ENCODE measurements around the gene ZNF81.
"Not testable (repeated sequence)": the region's sequence is repeated elsewhere in the genome, so short reads cannot be mapped to it uniquely, and the experiment has no call there.

ZNF81 gene

GRCh38 chrX:47836164-47837072 lies at the start of gene ZNF81:
ZNF81 (plus strand) TSS chrX:47836902; CDS start chrX:47846268, 9,366 bp downstream.
- in situ Hi-C loops (cut with HindIII; ENCODE audit: low pct_ligation_motif_present, low pct_unique_long_range_greater_than_20kb, low sequenced_read_pairs) = no loop called here
- DNase-seq = peak; percentile 91

- in situ Hi-C loops (cut with HindIII; ENCODE audit: low pct_ligation_motif_present, low pct_unique_long_range_greater_than_20kb, low sequenced_read_pairs) = no loop called here
- no peak for DNase-seq
Observed at GRCh38 chrX:47796433-47796906, 40.2 kb upstream of the ZNF81 start.

GRCh38 chrX:47797084-47797483 lies 39.6 kb upstream of the ZNF81 start:
- DNase-seq = no peak
- in situ Hi-C loops (cut with HindIII; ENCODE audit: low pct_ligation_motif_present, low pct_unique_long_range_greater_than_20kb, low sequenced_read_pairs) = no loop called here

GRCh38 chrX:47798861-47799260 lies 37.8 kb upstream of the ZNF81 start:
- DNase-seq = no peak
- in situ Hi-C loops (cut with HindIII; ENCODE audit: low pct_ligation_motif_present, low pct_unique_long_range_greater_than_20kb, low sequenced_read_pairs) = no loop called here

- no peak for DNase-seq
Observed at GRCh38 chrX:47802589-47802988, 34.1 kb upstream of the ZNF81 start.

GRCh38 chrX:47803103-47803502 lies 33.6 kb upstream of the ZNF81 start:
- in situ Hi-C loops (cut with HindIII; ENCODE audit: low pct_ligation_motif_present, low pct_unique_long_range_greater_than_20kb, low sequenced_read_pairs); DNase-seq: not testable (repeated sequence)

More at GRCh38 chrX:47802589-47802988, 34.1 kb upstream of the ZNF81 start:
- in situ Hi-C loops (cut with HindIII; ENCODE audit: low pct_ligation_motif_present, low pct_unique_long_range_greater_than_20kb, low sequenced_read_pairs) = no loop called here

- DNase-seq = no peak
- in situ Hi-C loops (cut with HindIII; ENCODE audit: low pct_ligation_motif_present, low pct_unique_long_range_greater_than_20kb, low sequenced_read_pairs) = no loop called here
Observed at GRCh38 chrX:47804315-47804714, 32.4 kb upstream of the ZNF81 start.

- DNase-seq; in situ Hi-C loops (cut with HindIII; ENCODE audit: low pct_ligation_motif_present, low pct_unique_long_range_greater_than_20kb, low sequenced_read_pairs): not testable (repeated sequence)
Observed at GRCh38 chrX:47805844-47806243, 30.9 kb upstream of the ZNF81 start.

- in situ Hi-C loops (cut with HindIII; ENCODE audit: low pct_ligation_motif_present, low pct_unique_long_range_greater_than_20kb, low sequenced_read_pairs); DNase-seq: not testable (repeated sequence)
Observed at GRCh38 chrX:47806415-47807271, 30.1 kb upstream of the ZNF81 start.

- DNase-seq; in situ Hi-C loops (cut with HindIII; ENCODE audit: low pct_ligation_motif_present, low pct_unique_long_range_greater_than_20kb, low sequenced_read_pairs): not testable (repeated sequence)
Observed at GRCh38 chrX:47807272-47807538, 29.5 kb upstream of the ZNF81 start.

- no peak for DNase-seq
- in situ Hi-C loops (cut with HindIII; ENCODE audit: low pct_ligation_motif_present, low pct_unique_long_range_greater_than_20kb, low sequenced_read_pairs) = no loop called here
Observed at GRCh38 chrX:47807548-47807947, 29.2 kb upstream of the ZNF81 start.

GRCh38 chrX:47808904-47809788 lies 27.6 kb upstream of the ZNF81 start:
- in situ Hi-C loops (cut with HindIII; ENCODE audit: low pct_ligation_motif_present, low pct_unique_long_range_greater_than_20kb, low sequenced_read_pairs) = no loop called here
- DNase-seq = no peak

- in situ Hi-C loops (cut with HindIII; ENCODE audit: low pct_ligation_motif_present, low pct_unique_long_range_greater_than_20kb, low sequenced_read_pairs) = no loop called here
Observed at GRCh38 chrX:47814851-47815250, 21.9 kb upstream of the ZNF81 start.

GRCh38 chrX:47815901-47816845 lies 20.5 kb upstream of the ZNF81 start:
- in situ Hi-C loops (cut with HindIII; ENCODE audit: low pct_ligation_motif_present, low pct_unique_long_range_greater_than_20kb, low sequenced_read_pairs) = no loop called here
- DNase-seq = no peak

More at GRCh38 chrX:47814851-47815250, 21.9 kb upstream of the ZNF81 start:
- DNase-seq = no peak

- in situ Hi-C loops (cut with HindIII; ENCODE audit: low pct_ligation_motif_present, low pct_unique_long_range_greater_than_20kb, low sequenced_read_pairs) = no loop called here
- DNase-seq = no peak
Observed at GRCh38 chrX:47817421-47817820, 19.3 kb upstream of the ZNF81 start.

GRCh38 chrX:47817897-47818296 lies 18.8 kb upstream of the ZNF81 start:
- DNase-seq = no peak
- in situ Hi-C loops (cut with HindIII; ENCODE audit: low pct_ligation_motif_present, low pct_unique_long_range_greater_than_20kb, low sequenced_read_pairs) = no loop called here

- in situ Hi-C loops (cut with HindIII; ENCODE audit: low pct_ligation_motif_present, low pct_unique_long_range_greater_than_20kb, low sequenced_read_pairs) = no loop called here
- no peak for DNase-seq
Observed at GRCh38 chrX:47828984-47829383, 7.7 kb upstream of the ZNF81 start.

Measured in ACHN (cell line).